HepG2 (cell line): ENCODE data around the gene JTB. TPM values are rescaled to one million over a fixed set of nuclear protein-coding genes. Genes with fewer than 3 reads are reported as not detected.

Source experiments
- ASH2L ChIP-seq: fragments of 300-600, 200-600 bp; sonication (generic); IDR thresholded peaks from 2 replicates; pipeline ENCODE4 v1.7.0; 2017; ENCODE audit warnings: low read depth, mild to moderate bottlenecking, moderate library complexity, mixed read lengths, low read length; ENCODE audit not compliant: insufficient read length
- CHD2 ChIP-seq: IDR thresholded peaks from 2 replicates; pipeline ENCODE4 v1.6.1; 2011; ENCODE audit warnings: low read depth, low read length, improper control_type of control experiment
- HDAC2 ChIP-seq: sonication (generic); formaldehyde crosslinking; IDR thresholded peaks from 2 replicates; pipeline ENCODE4 v1.4.0; 2020; ENCODE audit warnings: missing genetic modification reagents
- HOXA3 ChIP-seq: sonication (generic); formaldehyde crosslinking; IDR thresholded peaks from 2 replicates; pipeline ENCODE4 v1.5.0; 2020; ENCODE audit warnings: missing genetic modification reagents
- ISX ChIP-seq: sonication (generic); formaldehyde crosslinking; conservative IDR thresholded peaks from 2 replicates; pipeline ENCODE4 v1.5.0; 2020; ENCODE audit warnings: missing genetic modification reagents
- MBNL3 ChIP-seq: fragments of 250-450 bp; sonication (Bioruptor Pico); conservative IDR thresholded peaks from 2 replicates; pipeline ENCODE4 v1.8.0; 2022; ENCODE audit warnings: mild to moderate bottlenecking, inconsistent platforms
- MEIS1 ChIP-seq: sonication (generic); formaldehyde crosslinking; IDR thresholded peaks from 2 replicates; pipeline ENCODE4 v1.9.0; 2021; ENCODE audit warnings: mild to moderate bottlenecking, missing genetic modification reagents, moderate library complexity, borderline replicate concordance
- RBFOX2 ChIP-seq: fragments of 200-400 bp; formaldehyde crosslinking; IDR thresholded peaks from 2 replicates; pipeline ENCODE4 v1.6.1; 2017; ENCODE audit warnings: low read depth, mild to moderate bottlenecking, low read length
- REL ChIP-seq: sonication (generic); formaldehyde crosslinking; conservative IDR thresholded peaks from 2 replicates; pipeline ENCODE4 v1.8.0; 2022; ENCODE audit warnings: mild to moderate bottlenecking, missing genetic modification reagents, moderate library complexity
- REPIN1 ChIP-seq: sonication (generic); formaldehyde crosslinking; IDR thresholded peaks from 2 replicates; pipeline ENCODE4 v1.8.0; 2022; ENCODE audit warnings: missing genetic modification reagents, low read depth, mild to moderate bottlenecking, borderline replicate concordance
- STAT6 ChIP-seq: sonication (generic); formaldehyde crosslinking; IDR thresholded peaks from 2 replicates; pipeline ENCODE4 v1.4.0; 2020; ENCODE audit warnings: missing genetic modification reagents, mild to moderate bottlenecking, borderline replicate concordance
- TEAD3 ChIP-seq: optimal IDR thresholded peaks from 2 replicates; pipeline ENCODE3; 2016; ENCODE audit warnings: borderline replicate concordance
- WIZ ChIP-seq: sonication (generic); formaldehyde crosslinking; IDR thresholded peaks from 2 replicates; pipeline ENCODE4 v1.5.1; 2020; ENCODE audit warnings: mild to moderate bottlenecking, missing genetic modification reagents
- XRCC5 ChIP-seq: fragments of 200-400 bp; formaldehyde crosslinking; optimal IDR thresholded peaks from 2 replicates; pipeline ENCODE3; 2017; ENCODE audit warnings: mild to moderate bottlenecking, low read length
- ZNF20 ChIP-seq: sonication (generic); formaldehyde crosslinking; IDR thresholded peaks from 2 replicates; pipeline ENCODE4 v1.4.0; 2020; ENCODE audit warnings: mild to moderate bottlenecking, moderate library complexity, missing genetic modification reagents
- ZNF253 ChIP-seq: sonication (generic); formaldehyde crosslinking; IDR thresholded peaks from 2 replicates; pipeline ENCODE4 v1.8.0; 2022; ENCODE audit warnings: mild to moderate bottlenecking, missing genetic modification reagents, borderline replicate concordance
- ZNF337 ChIP-seq: sonication (generic); formaldehyde crosslinking; IDR thresholded peaks from 2 replicates; pipeline ENCODE4 v1.5.1; 2020; ENCODE audit warnings: missing genetic modification reagents, low read depth, mild to moderate bottlenecking, borderline replicate concordance
- ZNF354B ChIP-seq: sonication (generic); formaldehyde crosslinking; IDR thresholded peaks from 2 replicates; pipeline ENCODE4 v1.8.0; 2022; ENCODE audit warnings: mild to moderate bottlenecking, missing genetic modification reagents
- ZNF569 ChIP-seq: sonication (generic); formaldehyde crosslinking; IDR thresholded peaks from 2 replicates; pipeline ENCODE4 v1.5.0; 2020; ENCODE audit warnings: mild to moderate bottlenecking, missing genetic modification reagents, moderate library complexity, borderline replicate concordance
- ZNF782 ChIP-seq: sonication (generic); formaldehyde crosslinking; IDR thresholded peaks from 2 replicates; pipeline ENCODE4 v1.4.0; 2020; ENCODE audit warnings: missing genetic modification reagents, mild to moderate bottlenecking, borderline replicate concordance
- polyA plus RNA-seq, 8 experiments: library from polyadenylated mRNA; depleted of rRNA in 3 of 8; stranded (reverse) in 7 of 8; unstranded in 1 of 8; fragments of >200 nt; fragmentation: Illumina TruSeq in 4 of 8; extraction: Trizol in 4 of 8; gene quantifications; 2 replicates each; pipeline versions ENCODE4 v1.2.1 to v1.2.3, GENCODE V29; 2011 to 2016; ENCODE audit warnings: low read depth in 4 of 8, missing spikeins in 1 of 8, mixed read lengths in 1 of 8; ENCODE audit not compliant: insufficient read depth in 1 of 8
- total RNA-seq, 5 experiments: library from RNA; depleted of rRNA; stranded (reverse); fragments of >200 nt; fragmentation: Illumina TruSeq; extraction: Trizol; gene quantifications; 2 replicates each; pipeline ENCODE4 v1.2.3, GENCODE V29; 2016; ENCODE audit warnings: low read depth in 1 of 5
- TF ChIP-seq, protein P1 (sequence below): IDR thresholded peaks from 2 replicates; pipeline ENCODE4 v1.6.1; 2016
- TF ChIP-seq, protein P2 (sequence below): sonication (generic); formaldehyde crosslinking; conservative IDR thresholded peaks from 2 replicates; pipeline ENCODE4 v1.8.0; 2022; ENCODE audit warnings: mild to moderate bottlenecking, moderate library complexity, missing genetic modification reagents

Gene JTB
- total and polyA plus RNA-seq, 2 of the 13 experiments (the other 11 are each of a cell fraction or from before 2014, with no cell fraction given) = 96.7 to 99.2 TPM

GRCh38 chr1:153958111-153958960, 19.1 kb downstream of the JTB start, which contains the start of gene CRTC2 (continued):
- TF ChIP-seq REPIN1 = peak; percentile 40; the same call in 1 of the 2 replicates
- peak; percentile 47; the same call in 1 of the 2 replicates for TF ChIP-seq WIZ (CRISPR knock-in tag)
- no peak for TF ChIP-seq REL (CRISPR knock-in tag)
- no peak for TF ChIP-seq ZNF253 (CRISPR knock-in tag)
- TF ChIP-seq ISX (CRISPR knock-in tag) = peak; percentile 81; the same call in 1 of the 2 replicates
- TF ChIP-seq HOXA3 (CRISPR knock-in tag) = peak; percentile 71; the same call in 1 of the 2 replicates
- TF ChIP-seq ASH2L = peak; percentile 85
- TF ChIP-seq RBFOX2 = peak; percentile 93
- TF ChIP-seq, protein P1, sequence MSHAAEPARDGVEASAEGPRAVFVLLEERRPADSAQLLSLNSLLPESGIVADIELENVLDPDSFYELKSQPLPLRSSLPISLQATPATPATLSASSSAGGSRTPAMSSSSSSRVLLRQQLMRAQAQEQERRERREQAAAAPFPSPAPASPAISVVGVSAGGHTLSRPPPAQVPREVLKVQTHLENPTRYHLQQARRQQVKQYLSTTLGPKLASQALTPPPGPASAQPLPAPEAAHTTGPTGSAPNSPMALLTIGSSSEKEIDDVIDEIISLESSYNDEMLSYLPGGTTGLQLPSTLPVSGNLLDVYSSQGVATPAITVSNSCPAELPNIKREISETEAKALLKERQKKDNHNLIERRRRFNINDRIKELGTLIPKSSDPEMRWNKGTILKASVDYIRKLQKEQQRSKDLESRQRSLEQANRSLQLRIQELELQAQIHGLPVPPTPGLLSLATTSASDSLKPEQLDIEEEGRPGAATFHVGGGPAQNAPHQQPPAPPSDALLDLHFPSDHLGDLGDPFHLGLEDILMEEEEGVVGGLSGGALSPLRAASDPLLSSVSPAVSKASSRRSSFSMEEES (CRISPR knock-in tag) = no peak
- TF ChIP-seq, protein P2, sequence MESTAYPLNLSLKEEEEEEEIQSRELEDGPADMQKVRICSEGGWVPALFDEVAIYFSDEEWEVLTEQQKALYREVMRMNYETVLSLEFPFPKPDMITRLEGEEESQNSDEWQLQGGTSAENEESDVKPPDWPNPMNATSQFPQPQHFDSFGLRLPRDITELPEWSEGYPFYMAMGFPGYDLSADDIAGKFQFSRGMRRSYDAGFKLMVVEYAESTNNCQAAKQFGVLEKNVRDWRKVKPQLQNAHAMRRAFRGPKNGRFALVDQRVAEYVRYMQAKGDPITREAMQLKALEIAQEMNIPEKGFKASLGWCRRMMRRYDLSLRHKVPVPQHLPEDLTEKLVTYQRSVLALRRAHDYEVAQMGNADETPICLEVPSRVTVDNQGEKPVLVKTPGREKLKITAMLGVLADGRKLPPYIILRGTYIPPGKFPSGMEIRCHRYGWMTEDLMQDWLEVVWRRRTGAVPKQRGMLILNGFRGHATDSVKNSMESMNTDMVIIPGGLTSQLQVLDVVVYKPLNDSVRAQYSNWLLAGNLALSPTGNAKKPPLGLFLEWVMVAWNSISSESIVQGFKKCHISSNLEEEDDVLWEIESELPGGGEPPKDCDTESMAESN (CRISPR knock-in tag) = peak; percentile 39
- peak; percentile 36 for TF ChIP-seq XRCC5
- 0 out of 2 replicates have a peak, but pooled peaks have one; percentile 39 for TF ChIP-seq ZNF354B (CRISPR knock-in tag)
- TF ChIP-seq ZNF20 (CRISPR knock-in tag) = no peak
- TF ChIP-seq ZNF782 (CRISPR knock-in tag) = no peak
- TF ChIP-seq ZNF337 (CRISPR knock-in tag) = no peak
- peak; percentile 62; the same call in 1 of the 2 replicates for TF ChIP-seq CHD2
- no peak for TF ChIP-seq ZNF569
- TF ChIP-seq STAT6 (CRISPR knock-in tag) = no peak
- peak; percentile 32; the same call in 1 of the 2 replicates for TF ChIP-seq MEIS1
- no peak for TF ChIP-seq HDAC2 (CRISPR knock-in tag)
- TF ChIP-seq TEAD3 (CRISPR knock-in tag) = no peak
- no peak for TF ChIP-seq MBNL3 (CRISPR knock-in tag)
